ACHN (cell line): ENCODE data around the gene CFTR.
"Not testable (repeated sequence)": the region's sequence is repeated elsewhere in the genome, so short reads cannot be mapped to it uniquely, and the experiment has no call there.

Experiments used
- DNase-seq: peaks from one replicate; pipeline ENCODE4 v3.0.0-alpha.2; 2015
- in situ Hi-C: cut with HindIII; loops from 2 replicates; pipeline ENCODE4 v1.10.0; 2017; ENCODE audit warnings: low sequenced_read_pairs, low pct_ligation_motif_present, low pct_unique_long_range_greater_than_20kb

CFTR gene

DNA sequence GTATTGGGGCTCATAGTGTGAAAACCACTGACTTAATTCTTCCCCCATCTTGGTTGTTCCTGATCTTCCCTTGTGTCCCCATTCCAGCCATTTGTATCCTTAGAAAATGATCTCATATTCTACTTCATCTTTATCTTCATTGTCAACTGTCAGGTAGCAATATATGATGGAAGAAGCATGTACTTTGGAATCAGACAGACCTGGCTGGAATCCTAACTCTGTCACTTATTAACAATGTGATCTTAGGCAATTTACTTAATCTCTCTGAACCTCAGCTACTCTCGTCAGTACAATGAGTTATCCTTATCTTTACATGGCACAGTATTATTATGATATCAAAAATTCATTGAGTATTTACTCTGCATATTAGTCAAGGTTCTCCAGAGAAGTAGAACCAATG lies 10.1 kb downstream of the CFTR start:
- in situ Hi-C loops, result no loop called here

DNA sequence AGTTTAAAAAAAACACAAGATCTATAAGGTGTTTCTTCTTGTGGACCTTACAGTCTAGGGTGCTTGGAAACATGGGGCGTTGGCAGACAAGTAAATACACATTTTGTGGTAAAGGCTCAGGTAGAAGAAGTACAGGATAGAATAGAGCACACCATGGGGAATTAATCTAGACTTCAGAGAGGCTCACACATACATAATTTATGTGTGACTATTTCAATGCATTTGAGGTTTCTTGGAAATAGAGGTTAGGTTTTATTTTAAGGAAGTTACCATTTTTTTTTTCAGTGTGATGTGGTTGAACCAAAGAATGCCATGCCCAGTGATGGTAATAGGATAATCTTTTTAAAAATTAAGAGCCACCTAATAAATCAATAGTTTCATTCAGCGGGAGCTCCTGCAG lies 12.8 kb downstream of the CFTR start:
- no peak for DNase-seq

More for the DNA sequence above, 10.1 kb downstream of the CFTR start:
- no peak for DNase-seq

DNA sequence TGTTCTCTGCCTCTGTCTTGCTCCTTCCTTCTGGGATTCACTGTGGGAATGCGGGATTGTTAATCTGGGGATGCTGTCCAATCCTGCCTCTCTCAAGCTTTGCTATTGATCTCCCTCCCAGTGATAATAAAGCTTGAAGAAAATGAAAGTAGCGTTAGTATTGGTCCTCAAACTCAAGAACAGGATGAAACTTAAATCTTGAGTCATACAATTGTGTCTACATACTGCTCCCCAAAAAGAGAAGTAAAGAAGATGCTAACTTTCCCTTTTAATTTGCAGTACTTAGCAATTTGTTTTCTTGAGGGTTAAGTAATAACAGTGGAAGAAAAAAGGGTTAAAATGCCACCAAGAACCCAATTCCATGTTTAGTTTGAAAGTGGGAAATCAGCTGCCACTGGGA lies 13.6 kb downstream of the CFTR start:
- in situ Hi-C loops, result no loop called here
- DNase-seq, result no peak

More for the DNA sequence above, 12.8 kb downstream of the CFTR start:
- in situ Hi-C loops, result no loop called here

DNA sequence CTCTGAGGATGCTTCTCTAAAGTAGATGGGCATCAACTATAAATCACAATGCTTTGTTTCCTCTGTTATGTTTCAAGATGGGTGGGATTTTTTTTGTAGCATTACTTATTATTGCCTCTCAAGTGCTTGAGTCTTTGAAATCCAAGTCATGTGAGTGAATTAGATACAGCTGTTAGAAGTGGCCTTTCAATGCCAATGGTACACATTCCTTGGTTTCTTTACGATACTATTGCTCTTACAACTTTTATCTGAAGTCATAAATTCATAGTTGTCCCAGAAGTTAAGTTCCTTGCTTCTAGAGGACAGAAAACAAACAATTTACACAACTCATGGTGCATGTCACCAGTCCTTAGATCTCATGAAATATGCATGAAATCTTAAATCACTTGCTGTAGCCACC lies 15.5 kb downstream of the CFTR start:
- no peak for DNase-seq
- in situ Hi-C loops, result no loop called here

DNA sequence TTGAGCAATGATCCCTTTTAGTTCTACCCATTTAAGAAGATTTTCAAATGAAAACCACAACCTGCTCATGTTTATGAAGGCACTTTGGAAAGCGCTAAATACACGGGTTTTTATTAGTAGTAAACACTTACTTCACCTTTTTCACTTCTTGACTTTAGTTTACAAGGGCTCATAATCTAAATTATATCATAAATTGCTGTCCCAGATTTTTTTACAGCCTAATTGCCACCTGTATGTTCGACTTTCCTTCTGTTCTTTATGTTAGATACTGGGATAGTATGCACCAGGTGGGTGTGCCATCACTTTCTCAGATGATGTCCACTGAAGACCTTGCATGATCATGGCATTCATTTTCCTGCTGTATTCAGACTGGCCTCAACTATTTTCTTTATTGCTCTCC lies 22.5 kb downstream of the CFTR start:
- no peak for DNase-seq
- in situ Hi-C loops, result no loop called here

DNA sequence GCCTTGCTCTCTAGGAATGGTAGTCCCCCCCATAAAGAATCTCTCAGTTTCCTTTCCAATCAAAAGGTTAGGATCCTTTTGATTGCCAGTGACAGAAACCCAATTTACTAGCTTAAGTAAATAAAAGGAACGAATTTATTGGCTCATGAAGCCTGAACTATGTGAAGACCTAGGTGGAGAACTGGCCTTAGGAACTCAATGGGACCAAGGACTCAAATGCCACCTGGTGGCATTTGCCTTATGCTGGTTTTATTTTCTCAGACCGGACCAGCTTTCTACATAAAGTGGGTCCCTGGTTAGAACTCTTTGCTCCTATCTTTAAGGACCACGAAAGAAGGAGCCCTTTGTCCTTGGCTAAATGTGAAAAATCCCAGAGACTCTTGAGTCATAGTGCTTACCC lies 25.4 kb downstream of the CFTR start:
- in situ Hi-C loops, result no loop called here
- DNase-seq, result no peak

DNA sequence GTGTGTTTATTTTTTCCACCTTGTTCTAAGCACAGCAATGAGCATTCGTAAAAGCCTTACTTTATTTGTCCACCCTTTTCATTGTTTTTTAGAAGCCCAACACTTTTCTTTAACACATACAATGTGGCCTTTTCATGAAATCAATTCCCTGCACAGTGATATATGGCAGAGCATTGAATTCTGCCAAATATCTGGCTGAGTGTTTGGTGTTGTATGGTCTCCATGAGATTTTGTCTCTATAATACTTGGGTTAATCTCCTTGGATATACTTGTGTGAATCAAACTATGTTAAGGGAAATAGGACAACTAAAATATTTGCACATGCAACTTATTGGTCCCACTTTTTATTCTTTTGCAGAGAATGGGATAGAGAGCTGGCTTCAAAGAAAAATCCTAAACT lies 28.9 kb downstream of the CFTR start:
- DNase-seq, result no peak
- in situ Hi-C loops, result no loop called here

DNA sequence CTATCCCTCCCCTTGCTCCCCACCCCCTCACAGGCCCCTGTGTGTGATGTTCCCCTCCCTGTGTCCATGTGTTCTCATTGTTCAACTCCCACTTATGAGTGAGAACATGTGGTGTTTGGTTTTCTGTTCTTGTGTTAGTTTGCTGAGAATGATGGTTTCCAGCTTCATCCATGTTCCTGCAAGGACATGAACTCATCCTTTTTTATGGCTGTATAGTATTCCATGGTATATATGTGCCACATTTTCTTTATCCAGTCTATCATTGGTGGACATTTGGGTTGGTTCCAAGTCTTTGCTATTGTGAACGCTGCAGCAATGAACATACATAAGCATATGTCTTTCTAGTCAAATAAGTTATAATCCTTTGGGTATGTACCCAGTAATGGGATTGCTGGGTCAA lies 37.4 kb downstream of the CFTR start:
- DNase-seq, in situ Hi-C loops: not testable (repeated sequence)

DNA sequence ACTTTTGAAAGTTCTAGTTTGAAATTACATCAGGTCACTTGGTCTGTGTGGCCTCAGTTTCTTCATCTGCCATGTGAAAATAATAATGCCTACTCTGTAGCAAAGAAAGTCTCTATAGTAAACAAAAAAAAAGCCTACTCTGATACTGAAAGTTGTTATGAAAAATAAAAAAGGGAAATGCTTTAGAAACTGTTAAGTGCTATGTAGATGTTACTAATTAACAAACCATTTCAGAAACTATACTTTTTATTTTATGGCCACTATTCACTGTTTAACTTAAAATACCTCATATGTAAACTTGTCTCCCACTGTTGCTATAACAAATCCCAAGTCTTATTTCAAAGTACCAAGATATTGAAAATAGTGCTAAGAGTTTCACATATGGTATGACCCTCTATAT lies 50.6 kb downstream of the CFTR start:
- DNase-seq, result no peak
- in situ Hi-C loops, result no loop called here

DNA sequence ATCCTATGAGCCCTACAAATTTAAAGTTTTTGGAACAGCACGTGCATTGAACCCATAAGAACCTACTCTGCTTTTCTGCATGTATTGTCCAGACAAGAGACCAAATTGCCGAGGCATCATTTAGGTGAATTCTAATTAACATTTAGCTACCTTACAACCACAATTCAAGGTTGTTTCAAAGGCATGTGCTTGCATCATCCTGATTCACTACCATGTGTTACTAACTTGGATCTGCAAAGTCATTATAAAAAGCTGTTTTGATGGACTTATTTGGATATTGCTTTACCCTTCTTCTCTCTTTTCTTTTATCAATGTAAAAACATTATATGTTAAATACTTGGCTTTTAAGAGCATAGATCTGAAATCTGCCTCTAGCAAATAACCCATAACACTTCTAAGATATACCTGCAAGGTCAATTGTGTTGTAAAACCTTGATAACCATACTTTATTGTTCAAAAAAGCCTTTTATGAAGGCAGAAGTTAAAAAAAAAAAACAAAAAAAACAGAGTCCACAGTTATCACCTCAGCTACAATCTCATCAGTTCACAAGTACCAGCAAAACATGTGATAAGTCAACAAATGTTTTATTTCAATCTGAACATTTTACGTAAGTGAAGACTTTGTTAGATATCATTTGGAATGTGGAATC lies 51.9 kb downstream of the CFTR start:
- no peak for DNase-seq
- in situ Hi-C loops, result no loop called here

DNA sequence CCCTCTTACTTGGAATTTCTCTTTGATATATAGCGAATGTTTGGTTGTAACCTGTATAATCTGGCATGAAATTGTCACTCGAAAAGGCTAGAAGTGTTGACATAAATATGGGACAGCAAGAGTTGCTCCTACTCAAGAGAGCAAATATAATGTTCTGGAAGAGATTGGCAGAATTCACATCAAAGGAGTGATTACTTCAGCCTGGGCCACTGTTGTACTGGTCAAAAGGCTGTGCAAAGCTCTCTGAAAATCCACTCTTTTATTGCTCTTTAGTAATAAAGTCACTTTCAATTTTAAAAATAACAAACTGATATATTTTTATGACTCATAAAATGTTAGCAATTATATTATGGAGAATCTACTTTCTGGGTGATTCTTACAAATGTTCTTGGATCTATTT lies 58.2 kb downstream of the CFTR start:
- in situ Hi-C loops, result no loop called here
- no peak for DNase-seq

DNA sequence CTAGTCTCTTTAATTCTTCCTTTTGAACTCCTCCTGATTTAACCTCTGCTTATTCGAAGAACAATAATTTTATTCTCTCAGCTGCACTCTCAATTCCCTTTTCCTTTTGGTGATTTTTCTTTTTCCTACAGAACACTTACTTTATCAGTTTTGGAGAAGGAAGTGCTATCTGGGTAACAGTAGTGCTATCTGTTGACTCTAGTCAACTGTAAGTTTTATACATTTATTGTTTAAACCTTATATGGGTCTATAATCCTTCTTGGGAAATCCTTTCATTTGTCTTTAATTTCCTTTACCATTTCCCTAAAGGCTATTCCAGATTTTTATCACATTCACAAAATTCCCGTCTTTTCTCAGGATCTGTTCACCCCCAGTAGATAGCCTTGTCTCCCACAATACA lies 64.2 kb downstream of the CFTR start:
- in situ Hi-C loops, result no loop called here
- no peak for DNase-seq

DNA sequence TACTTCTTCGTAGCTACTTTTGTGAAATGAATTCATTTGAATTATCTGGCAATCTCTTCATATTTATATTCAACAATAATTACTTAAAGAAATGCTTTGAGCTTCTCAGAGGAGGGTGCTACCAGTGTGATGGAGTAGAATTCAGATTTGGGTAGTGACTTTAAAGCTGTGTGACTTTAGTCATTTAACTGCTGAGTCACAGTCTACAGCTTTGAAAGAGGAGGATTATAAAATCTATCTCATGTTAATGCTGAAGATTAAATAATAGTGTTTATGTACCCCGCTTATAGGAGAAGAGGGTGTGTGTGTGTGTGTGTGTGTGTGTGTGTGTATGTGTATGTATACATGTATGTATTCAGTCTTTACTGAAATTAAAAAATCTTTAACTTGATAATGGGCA lies 68.2 kb downstream of the CFTR start:
- in situ Hi-C loops, result no loop called here
- no peak for DNase-seq

DNA sequence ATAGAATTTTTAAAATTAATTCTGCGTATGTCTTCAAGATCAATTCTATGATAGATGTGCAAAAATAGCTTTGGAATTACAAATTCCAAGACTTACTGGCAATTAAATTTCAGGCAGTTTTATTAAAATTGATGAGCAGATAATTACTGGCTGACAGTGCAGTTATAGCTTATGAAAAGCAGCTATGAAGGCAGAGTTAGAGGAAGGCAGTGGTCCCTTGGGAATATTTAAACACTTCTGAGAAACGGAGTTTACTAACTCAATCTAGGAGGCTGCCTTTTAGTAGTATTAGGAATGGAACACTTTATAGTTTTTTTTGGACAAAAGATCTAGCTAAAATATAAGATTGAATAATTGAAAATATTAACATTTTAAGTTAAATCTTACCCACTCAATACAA lies 70.8 kb downstream of the CFTR start:
- DNase-seq, result no peak

DNA sequence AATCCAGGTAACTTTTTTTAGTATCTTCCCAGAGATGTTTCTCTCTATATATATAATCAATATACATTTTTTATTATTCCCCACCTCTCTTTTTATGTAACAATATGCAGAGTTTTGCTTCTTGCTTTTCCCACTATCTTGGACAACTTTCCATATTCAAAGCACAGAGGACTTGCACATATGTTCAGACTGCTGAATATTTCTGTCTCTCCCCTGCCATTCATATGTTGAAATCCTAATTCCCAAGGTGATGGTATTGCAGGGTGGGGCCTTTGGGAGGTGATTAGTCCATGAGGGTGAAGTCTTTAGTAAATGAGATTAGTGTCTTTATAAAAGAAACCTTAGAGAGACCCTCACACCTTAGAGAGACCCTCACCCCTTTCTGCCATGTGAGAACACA lies 72.8 kb downstream of the CFTR start:
- no peak for DNase-seq

More for the DNA sequence above, 70.8 kb downstream of the CFTR start:
- in situ Hi-C loops, result no loop called here

DNA sequence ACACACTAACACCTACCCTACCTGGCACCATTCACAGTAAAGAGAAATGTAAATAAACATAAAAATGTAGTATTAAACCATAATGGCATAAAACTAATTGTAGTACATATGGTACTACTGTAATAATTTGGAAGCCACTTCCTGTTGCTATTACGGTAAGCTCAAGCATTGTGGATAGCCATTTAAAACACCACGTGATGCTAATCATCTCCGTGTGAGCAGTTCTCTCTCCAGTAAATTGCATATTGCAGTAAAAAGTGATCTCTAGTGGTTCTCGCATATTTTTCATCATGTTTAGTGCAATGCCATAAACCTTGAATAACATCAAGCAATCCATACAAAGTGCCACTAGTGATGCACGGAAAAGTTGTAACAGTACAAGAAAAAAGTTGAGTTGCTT lies 75.4 kb downstream of the CFTR start:
- no peak for DNase-seq
- in situ Hi-C loops, result no loop called here

More for the DNA sequence above, 72.8 kb downstream of the CFTR start:
- in situ Hi-C loops, result no loop called here

DNA sequence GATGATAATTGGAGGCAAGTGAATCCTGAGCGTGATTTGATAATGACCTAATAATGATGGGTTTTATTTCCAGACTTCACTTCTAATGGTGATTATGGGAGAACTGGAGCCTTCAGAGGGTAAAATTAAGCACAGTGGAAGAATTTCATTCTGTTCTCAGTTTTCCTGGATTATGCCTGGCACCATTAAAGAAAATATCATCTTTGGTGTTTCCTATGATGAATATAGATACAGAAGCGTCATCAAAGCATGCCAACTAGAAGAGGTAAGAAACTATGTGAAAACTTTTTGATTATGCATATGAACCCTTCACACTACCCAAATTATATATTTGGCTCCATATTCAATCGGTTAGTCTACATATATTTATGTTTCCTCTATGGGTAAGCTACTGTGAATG lies 79.6 kb downstream of the CFTR start:
- in situ Hi-C loops, result no loop called here
- no peak for DNase-seq

DNA sequence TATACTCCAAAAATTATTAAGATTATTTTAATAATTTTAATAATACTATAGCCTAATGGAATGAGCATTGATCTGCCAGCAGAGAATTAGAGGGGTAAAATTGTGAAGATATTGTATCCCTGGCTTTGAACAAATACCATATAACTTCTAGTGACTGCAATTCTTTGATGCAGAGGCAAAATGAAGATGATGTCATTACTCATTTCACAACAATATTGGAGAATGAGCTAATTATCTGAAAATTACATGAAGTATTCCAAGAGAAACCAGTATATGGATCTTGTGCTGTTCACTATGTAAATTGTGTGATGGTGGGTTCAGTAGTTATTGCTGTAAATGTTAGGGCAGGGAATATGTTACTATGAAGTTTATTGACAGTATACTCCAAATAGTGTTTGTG lies 80.2 kb downstream of the CFTR start:
- in situ Hi-C loops, result no loop called here
- DNase-seq, result no peak

DNA sequence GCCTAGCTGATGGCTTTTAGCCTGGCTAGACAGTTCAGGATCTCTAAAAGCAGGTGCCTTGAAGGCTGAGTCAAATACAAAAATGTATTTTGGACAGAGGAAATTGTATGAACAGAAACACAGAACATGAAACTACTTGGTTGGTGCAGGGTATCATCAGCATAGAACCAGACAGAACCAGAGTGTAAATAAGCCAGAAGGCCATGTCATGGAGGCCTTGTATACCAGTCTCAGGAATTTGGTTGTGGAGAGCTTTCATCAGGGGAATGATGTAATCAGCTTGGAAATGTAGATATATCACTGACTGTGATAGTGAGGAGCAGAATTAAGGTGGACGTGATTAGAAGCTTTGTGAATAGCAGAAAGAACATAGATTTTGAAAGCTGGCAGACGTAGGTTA lies 82.9 kb downstream of the CFTR start:
- DNase-seq, result no peak
- in situ Hi-C loops, result no loop called here

DNA sequence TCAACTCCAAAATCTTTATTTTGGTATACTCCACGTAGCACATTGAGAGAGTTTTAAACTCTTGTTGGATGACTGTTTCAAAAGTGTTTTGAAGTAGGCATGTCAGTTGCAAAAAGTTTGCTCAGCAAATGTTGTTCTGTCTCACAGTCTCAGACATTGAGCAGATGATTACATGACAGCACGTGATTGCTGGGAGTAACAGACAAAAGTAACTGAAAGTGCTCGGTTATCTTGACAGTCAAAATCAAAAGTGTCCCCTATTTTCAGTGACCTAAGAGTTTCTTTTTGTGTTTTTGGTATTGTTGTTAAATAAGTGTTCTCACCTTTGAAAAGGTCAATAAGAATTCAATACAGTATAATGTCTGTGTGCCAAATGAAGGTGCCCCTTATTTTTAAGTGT lies 84.3 kb downstream of the CFTR start:
- no peak for DNase-seq
- in situ Hi-C loops, result no loop called here

DNA sequence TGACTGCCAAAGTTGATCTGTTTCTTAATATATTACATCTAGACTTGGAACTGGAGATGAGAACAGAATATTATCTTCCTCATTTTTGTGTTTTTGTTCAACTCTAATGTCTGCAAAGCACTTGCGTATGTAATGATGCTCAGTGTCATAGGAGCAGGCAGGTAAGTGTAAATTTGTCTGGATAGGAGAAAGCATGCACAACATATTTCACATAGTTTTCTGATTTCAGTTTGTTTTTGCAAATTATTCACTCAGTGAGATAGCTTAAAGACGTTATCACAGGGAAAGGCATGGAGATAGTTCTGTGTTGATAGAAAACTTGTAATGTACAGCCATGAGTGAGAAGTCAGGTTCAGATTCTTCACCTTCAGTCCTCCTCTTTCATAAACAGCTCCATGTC lies 84.8 kb downstream of the CFTR start:
- DNase-seq, result no peak
- in situ Hi-C loops, result no loop called here
